HepG2 (cell line): Measurements from ENCODE around the gene CORT. TPM values are rescaled to one million over a fixed set of nuclear protein-coding genes. Genes with fewer than 3 reads are reported as not detected.

ENCODE experiments used
- BRCA1 ChIP-seq: sonication (generic); formaldehyde crosslinking; IDR thresholded peaks from 2 replicates; pipeline ENCODE4 v1.4.0; 2020; ENCODE audit warnings: missing genetic modification reagents
- BRD4 ChIP-seq: sonication (generic); formaldehyde crosslinking; IDR thresholded peaks from 2 replicates; pipeline ENCODE4 v1.4.0; 2020; ENCODE audit warnings: missing genetic modification reagents
- CEBPG ChIP-seq: IDR thresholded peaks from 2 replicates; pipeline ENCODE4 v1.6.1; 2016
- FOXK1 ChIP-seq: sonication (generic); formaldehyde crosslinking; IDR thresholded peaks from 2 replicates; pipeline ENCODE4 v1.4.0; 2020; ENCODE audit warnings: low read depth, missing genetic modification reagents, borderline replicate concordance
- KLF11 ChIP-seq: IDR thresholded peaks from 2 replicates; pipeline ENCODE4 v1.6.1; 2016; ENCODE audit warnings: missing compliant biosample characterization
- MLXIP ChIP-seq: sonication (generic); formaldehyde crosslinking; IDR thresholded peaks from 2 replicates; pipeline ENCODE4 v1.9.0; 2021; ENCODE audit warnings: missing genetic modification reagents, borderline replicate concordance
- NFRKB ChIP-seq: fragments of 450-650 bp; IDR thresholded peaks from 2 replicates; pipeline ENCODE4 v1.6.1; 2017
- NR2F6 ChIP-seq, 2 experiments: IDR thresholded peaks; 2 replicates each; pipeline ENCODE4 v1.6.1; 2016; ENCODE audit warnings: antibody characterized with exemption in 1 of 2, mild to moderate bottlenecking in 1 of 2
- ONECUT2 ChIP-seq: sonication (generic); formaldehyde crosslinking; IDR thresholded peaks from 2 replicates; pipeline ENCODE4 v1.4.0; 2020; ENCODE audit warnings: missing genetic modification reagents
- PITX1 ChIP-seq: sonication (generic); formaldehyde crosslinking; IDR thresholded peaks from 2 replicates; pipeline ENCODE4 v1.5.1; 2020; ENCODE audit warnings: mild to moderate bottlenecking, missing genetic modification reagents
- STAT6 ChIP-seq: sonication (generic); formaldehyde crosslinking; IDR thresholded peaks from 2 replicates; pipeline ENCODE4 v1.4.0; 2020; ENCODE audit warnings: missing genetic modification reagents, mild to moderate bottlenecking, borderline replicate concordance
- TERF1 ChIP-seq: sonication (generic); formaldehyde crosslinking; IDR thresholded peaks from 2 replicates; pipeline ENCODE4 v1.8.0; 2022; ENCODE audit warnings: mild to moderate bottlenecking, missing genetic modification reagents, moderate library complexity
- TP53 ChIP-seq: sonication (generic); formaldehyde crosslinking; conservative IDR thresholded peaks from 2 replicates; pipeline ENCODE4 v1.4.0; 2020; ENCODE audit warnings: missing genetic modification reagents
- ZBTB26 ChIP-seq: IDR thresholded peaks from 2 replicates; pipeline ENCODE4 v1.6.1; 2016; ENCODE audit warnings: missing compliant biosample characterization, missing genetic modification reagents, borderline replicate concordance
- ZKSCAN8 ChIP-seq: IDR thresholded peaks from 2 replicates; pipeline ENCODE4 v1.6.1; 2016; ENCODE audit warnings: borderline replicate concordance, missing genetic modification reagents, missing compliant biosample characterization
- ZNF205 ChIP-seq: IDR thresholded peaks from 2 replicates; pipeline ENCODE4 v1.6.1; 2018; ENCODE audit warnings: missing biosample characterization, missing genetic modification reagents
- ZNF207 ChIP-seq: fragments of 450-650 bp; IDR thresholded peaks from 2 replicates; pipeline ENCODE4 v1.6.1; 2016; ENCODE audit warnings: antibody characterized with exemption, borderline replicate concordance
- ZNF446 ChIP-seq: sonication (generic); formaldehyde crosslinking; IDR thresholded peaks from 2 replicates; pipeline ENCODE4 v1.5.0; 2020; ENCODE audit warnings: mild to moderate bottlenecking, missing genetic modification reagents
- ZNF549 ChIP-seq: sonication (generic); formaldehyde crosslinking; IDR thresholded peaks from 2 replicates; pipeline ENCODE4 v1.5.0; 2020; ENCODE audit warnings: missing genetic modification reagents
- ZNF564 ChIP-seq: sonication (generic); formaldehyde crosslinking; IDR thresholded peaks from 2 replicates; pipeline ENCODE4 v1.8.1; 2023; ENCODE audit warnings: mild to moderate bottlenecking, missing genetic modification reagents
- ZNF83 ChIP-seq: sonication (generic); formaldehyde crosslinking; IDR thresholded peaks from 2 replicates; pipeline ENCODE4 v1.4.0; 2020; ENCODE audit warnings: missing genetic modification reagents, mild to moderate bottlenecking, borderline replicate concordance
- ZNF883 ChIP-seq: sonication (generic); formaldehyde crosslinking; IDR thresholded peaks from 2 replicates; pipeline ENCODE4 v1.5.1; 2020; ENCODE audit warnings: mild to moderate bottlenecking, missing genetic modification reagents; ENCODE audit errors: not compliant biosample characterization
- polyA plus RNA-seq, 8 experiments: library from polyadenylated mRNA; depleted of rRNA in 3 of 8; stranded (reverse) in 7 of 8; unstranded in 1 of 8; fragments of >200 nt; fragmentation: Illumina TruSeq in 4 of 8; extraction: Trizol in 4 of 8; gene quantifications; 2 replicates each; pipeline versions ENCODE4 v1.2.1 to v1.2.3, GENCODE V29; 2011 to 2016; ENCODE audit warnings: low read depth in 4 of 8, missing spikeins in 1 of 8, mixed read lengths in 1 of 8; ENCODE audit not compliant: insufficient read depth in 1 of 8
- total RNA-seq, 5 experiments: library from RNA; depleted of rRNA; stranded (reverse); fragments of >200 nt; fragmentation: Illumina TruSeq; extraction: Trizol; gene quantifications; 2 replicates each; pipeline ENCODE4 v1.2.3, GENCODE V29; 2016; ENCODE audit warnings: low read depth in 1 of 5

The CORT gene
- total and polyA plus RNA-seq, 2 of the 13 experiments (the other 11 are each of a cell fraction or from before 2014, with no cell fraction given): 0.11 to 0.62 TPM

- TF ChIP-seq STAT6: no peak; the same call in 1 of the 2 replicates
- TF ChIP-seq NR2F6 (IDR thresholded peaks at IDR 0.05): no peak; the same call in 1 of the 2 replicates
- TF ChIP-seq NR2F6 (CRISPR knock-in tag; IDR thresholded peaks at IDR 0.05): peak; percentile 48
- peak; percentile 58; the same call in 1 of the 2 replicates for TF ChIP-seq ZBTB26
- TF ChIP-seq BRD4 (CRISPR knock-in tag): peak; percentile 72; the same call in 1 of the 2 replicates
- no peak for TF ChIP-seq BRCA1
- TF ChIP-seq ONECUT2 (CRISPR knock-in tag): no peak
- TF ChIP-seq FOXK1 (CRISPR knock-in tag): peak; percentile 94
- 0 out of 2 replicates have a peak, but pooled peaks have one; percentile 44 for TF ChIP-seq KLF11
- TF ChIP-seq ZNF446 (CRISPR knock-in tag): no peak
- TF ChIP-seq TP53 (CRISPR knock-in tag): no peak
- no peak for TF ChIP-seq ZNF549 (CRISPR knock-in tag)
- peak; percentile 20; the same call in 1 of the 2 replicates for TF ChIP-seq PITX1 (CRISPR knock-in tag)
- TF ChIP-seq MLXIP (CRISPR knock-in tag): no peak
- TF ChIP-seq ZNF207: no peak
- no peak for TF ChIP-seq NFRKB
- peak; percentile 71 for TF ChIP-seq ZNF883 (CRISPR knock-in tag)
- 0 out of 2 replicates have a peak, but pooled peaks have one; percentile 39 for TF ChIP-seq ZNF564 (CRISPR knock-in tag)
- TF ChIP-seq CEBPG (CRISPR knock-in tag): peak; percentile 33; the same call in 1 of the 2 replicates
- peak; percentile 61; the same call in 1 of the 2 replicates for TF ChIP-seq ZKSCAN8 (CRISPR knock-in tag)
- TF ChIP-seq ZNF205: peak; percentile 67
- no peak for TF ChIP-seq TERF1
- TF ChIP-seq ZNF83: peak; percentile 76; the same call in 1 of the 2 replicates
These were observed 22.7 kb downstream of the CORT start, which contains the start of gene DFFA (continued) for GRCh38 chr1:10472220-10473144.
